Naive thymus-derived CD8-positive, alpha-beta T cell (primary cell): ENCODE measurements around the gene RBMS3. TPM values are rescaled to one million over a fixed set of nuclear protein-coding genes. Genes with fewer than 3 reads are reported as not detected.
A peak's percentile ranks its signal among the peaks of the same experiment; 100 is the strongest.
"Not testable (repeated sequence)": the region's sequence is repeated elsewhere in the genome, so short reads cannot be mapped to it uniquely, and the experiment has no call there.

Experiments used
- ATAC-seq, 2 donors: fragments of 150-1000 bp; cut with Tn5 transposase in 1 of 2; sonication (Bioruptor Pico), chemical (Tn5 transposase) in 1 of 2; 1 replicate in 1 of 2; 2 replicates in 1 of 2; pipeline ENCODE4 v1.10.0; 2021; ENCODE audit warnings: mild to moderate bottlenecking in 2 of 2, moderate library complexity in 2 of 2
- POLR2A ChIA-PET: fragments of 350-600 bp; sonication (Branson Sonifier 250); formaldehyde crosslinking; loops from one replicate; lab custom pipeline; 2021; ENCODE audit warnings: antibody characterized with exemption; lab: Charles Lee
- DNase-seq, 10 donors: peaks; one replicate each; pipeline versions ENCODE4 v3.0.0 to v3.0.0-alpha.2; 2020 to 2022
- H3K27ac Mint-ChIP-seq, 10 donors: one replicate each; pipeline ENCODE4 v1.8.0; 2020 to 2022; ENCODE audit warnings: mild to moderate bottlenecking in 10 of 10, mixed read lengths in 10 of 10, moderate library complexity in 4 of 10, inconsistent platforms in 1 of 10
- H3K27me3 Mint-ChIP-seq, 5 donors: one replicate each; pipeline ENCODE4 v1.8.0; 2021 to 2022; ENCODE audit warnings: mixed read lengths in 5 of 5
- H3K36me3 Mint-ChIP-seq, 3 donors: one replicate each; pipeline ENCODE4 v1.8.0; 2020 to 2022; ENCODE audit warnings: mixed read lengths in 3 of 3, mild to moderate bottlenecking in 2 of 3, inconsistent platforms in 1 of 3
- H3K4me1 Mint-ChIP-seq, 4 donors: one replicate each; pipeline ENCODE4 v1.8.0; 2021 to 2022; ENCODE audit warnings: mixed read lengths in 4 of 4
- H3K4me3 Mint-ChIP-seq, 10 donors: one replicate each; pipeline ENCODE4 v1.8.0; 2020 to 2022; ENCODE audit warnings: mild to moderate bottlenecking in 10 of 10, mixed read lengths in 10 of 10, moderate library complexity in 6 of 10, inconsistent platforms in 1 of 10
- H3K9me3 Mint-ChIP-seq, 9 donors: one replicate each; pipeline ENCODE4 v1.8.0; 2020 to 2022; ENCODE audit warnings: mixed read lengths in 9 of 9, mild to moderate bottlenecking in 3 of 9, inconsistent platforms in 1 of 9, moderate library complexity in 1 of 9
- polyA plus RNA-seq, 3 donors: library from polyadenylated mRNA; unstranded; fragments of 300-500 nt; fragmentation: Illumina TruSeq; gene quantifications; one replicate each; pipeline ENCODE4 v1.2.3, GENCODE V29; 2021
- total RNA-seq, 8 experiments: library from RNA in 2 of 8; stranded (reverse) in 2 of 8; gene quantifications; one replicate each; pipeline ENCODE4 v1.2.3 and lab custom pipeline; 2021 to 2026

The RBMS3 gene
- total and polyA plus RNA-seq, 5 experiments from 2014 or later: not detected

- DNase-seq, H3K27me3 Mint-ChIP-seq, POLR2A ChIA-PET, H3K36me3 Mint-ChIP-seq, H3K4me1 Mint-ChIP-seq, ATAC-seq, H3K4me3 Mint-ChIP-seq, H3K27ac Mint-ChIP-seq: not testable (repeated sequence)
- H3K9me3 Mint-ChIP-seq: peaks cover 0 to 21% (median 7%) of the 10 kb centered on the region in 9 donors
Observed at GRCh38 chr3:29393946-29394345, 113.1 kb downstream of the RBMS3 start.

- no peaks in the 10 kb centered on the region for H3K36me3 Mint-ChIP-seq
- H3K27ac Mint-ChIP-seq: no peak overlapping the region
- H3K9me3 Mint-ChIP-seq: peaks cover 0 to 21% (median 7%) of the 10 kb centered on the region in 9 donors
- H3K27me3 Mint-ChIP-seq: peaks cover 0 to 2% (median 0%) of the 10 kb centered on the region in 5 donors
- ATAC-seq (no peak), DNase-seq (no peak)
- H3K4me3 Mint-ChIP-seq: no peak overlapping the region
- POLR2A ChIA-PET: no interaction called here
- no peaks in the 10 kb centered on the region for H3K4me1 Mint-ChIP-seq
Observed at GRCh38 chr3:29397406-29397805, 116.5 kb downstream of the RBMS3 start.

- POLR2A ChIA-PET: no interaction called here
- H3K27ac Mint-ChIP-seq: no peak overlapping the region
- H3K27me3 Mint-ChIP-seq: peaks cover 0 to 2% (median 0%) of the 10 kb centered on the region in 5 donors
- no peak overlapping the region for H3K4me3 Mint-ChIP-seq
- DNase-seq (no peak), ATAC-seq (no peak)
- H3K4me1 Mint-ChIP-seq: no peaks in the 10 kb centered on the region
- no peaks in the 10 kb centered on the region for H3K36me3 Mint-ChIP-seq
- peaks cover 0 to 16% (median 2%) of the 10 kb centered on the region in 9 donors for H3K9me3 Mint-ChIP-seq
Observed at GRCh38 chr3:29398787-29399186, 117.9 kb downstream of the RBMS3 start.

- POLR2A ChIA-PET: no interaction called here
- Mint-ChIP-seq H3K27me3 (no peaks in the 10 kb centered on the region), H3K36me3 (no peaks in the 10 kb centered on the region), H3K9me3 (no peaks in the 10 kb centered on the region), H3K4me1 (peaks cover 0 to 2% (median 0%) of the 10 kb centered on the region in 4 donors), H3K27ac (no peak overlapping the region), H3K4me3 (no peak overlapping the region)
- DNase-seq (no peak), ATAC-seq (no peak)
Observed at GRCh38 chr3:29406291-29406832, 125.5 kb downstream of the RBMS3 start.

- peaks cover 0 to 2% (median 0%) of the 10 kb centered on the region in 4 donors for H3K4me1 Mint-ChIP-seq
- peaks cover 0 to 4% (median 0%) of the 10 kb centered on the region in 5 donors for H3K27me3 Mint-ChIP-seq
- POLR2A ChIA-PET: no interaction called here
- H3K27ac Mint-ChIP-seq: no peak overlapping the region
- H3K36me3 Mint-ChIP-seq: no peaks in the 10 kb centered on the region
- H3K9me3 Mint-ChIP-seq: no peaks in the 10 kb centered on the region
- ATAC-seq (no peak), DNase-seq (no peak)
- H3K4me3 Mint-ChIP-seq: no peak overlapping the region
Observed at GRCh38 chr3:29408676-29409075, 127.8 kb downstream of the RBMS3 start.

GRCh38 chr3:29409409-29409808, 128.5 kb downstream of the RBMS3 start:
- peaks cover 0 to 4% (median 0%) of the 10 kb centered on the region in 5 donors for H3K27me3 Mint-ChIP-seq
- no peak overlapping the region for H3K4me3 Mint-ChIP-seq
- no peak for DNase-seq
- peaks cover 0 to 2% (median 0%) of the 10 kb centered on the region in 4 donors for H3K4me1 Mint-ChIP-seq
- peak overlapping the region in 1 of 10 donors; percentile 11 for H3K27ac Mint-ChIP-seq
- no peak for ATAC-seq
- POLR2A ChIA-PET: no interaction called here
- no peaks in the 10 kb centered on the region for H3K9me3 Mint-ChIP-seq
- H3K36me3 Mint-ChIP-seq: no peaks in the 10 kb centered on the region

- H3K4me1 Mint-ChIP-seq: peaks cover 0 to 2% (median 0%) of the 10 kb centered on the region in 4 donors
- H3K36me3 Mint-ChIP-seq: no peaks in the 10 kb centered on the region
- ATAC-seq (no peak), DNase-seq (no peak)
- no peak overlapping the region for H3K27ac Mint-ChIP-seq
- H3K4me3 Mint-ChIP-seq: no peak overlapping the region
- POLR2A ChIA-PET: no interaction called here
- no peaks in the 10 kb centered on the region for H3K9me3 Mint-ChIP-seq
- H3K27me3 Mint-ChIP-seq: peaks cover 0 to 4% (median 0%) of the 10 kb centered on the region in 5 donors
Observed at GRCh38 chr3:29410220-29410619, 129.3 kb downstream of the RBMS3 start.

GRCh38 chr3:29410660-29411405, 130.0 kb downstream of the RBMS3 start:
- Mint-ChIP-seq H3K9me3 (no peaks in the 10 kb centered on the region), H3K27ac (no peak overlapping the region), H3K36me3 (no peaks in the 10 kb centered on the region), H3K4me3 (no peak overlapping the region), H3K4me1 (peaks cover 0 to 2% (median 0%) of the 10 kb centered on the region in 4 donors), H3K27me3 (peaks cover 0 to 4% (median 0%) of the 10 kb centered on the region in 5 donors)
- no peak for DNase-seq
- ATAC-seq: no peak
- POLR2A ChIA-PET: no interaction called here

- Mint-ChIP-seq H3K27ac (no peak overlapping the region), H3K9me3 (no peaks in the 10 kb centered on the region), H3K4me1 (peaks cover 0 to 2% (median 0%) of the 10 kb centered on the region in 4 donors), H3K27me3 (peaks cover 0 to 4% (median 0%) of the 10 kb centered on the region in 5 donors), H3K4me3 (no peak overlapping the region), H3K36me3 (no peaks in the 10 kb centered on the region)
- POLR2A ChIA-PET: no interaction called here
- ATAC-seq: no peak
- no peak for DNase-seq
Observed at GRCh38 chr3:29412110-29412509, 131.2 kb downstream of the RBMS3 start.

GRCh38 chr3:29414468-29415224, 133.8 kb downstream of the RBMS3 start:
- H3K27me3 Mint-ChIP-seq: peaks cover 0 to 4% (median 0%) of the 10 kb centered on the region in 5 donors
- H3K9me3 Mint-ChIP-seq: no peaks in the 10 kb centered on the region
- DNase-seq (no peak), ATAC-seq (no peak)
- H3K4me3 Mint-ChIP-seq: no peak overlapping the region
- POLR2A ChIA-PET: no interaction called here
- H3K4me1 Mint-ChIP-seq: peaks cover 0 to 2% (median under 1%) of the 10 kb centered on the region in 4 donors
- H3K27ac Mint-ChIP-seq: no peak overlapping the region
- H3K36me3 Mint-ChIP-seq: no peaks in the 10 kb centered on the region

- DNase-seq: no peak
- Mint-ChIP-seq H3K36me3 (no peaks in the 10 kb centered on the region), H3K4me1 (peaks cover 0 to 1% (median 0%) of the 10 kb centered on the region in 4 donors), H3K4me3 (no peak overlapping the region), H3K9me3 (no peaks in the 10 kb centered on the region), H3K27ac (no peak overlapping the region), H3K27me3 (peaks cover 0 to 4% (median 0%) of the 10 kb centered on the region in 5 donors)
- no peak for ATAC-seq
- POLR2A ChIA-PET: no interaction called here
Observed at GRCh38 chr3:29415482-29416223, 134.8 kb downstream of the RBMS3 start.

- Mint-ChIP-seq H3K36me3 (no peaks in the 10 kb centered on the region), H3K9me3 (no peaks in the 10 kb centered on the region), H3K27me3 (peaks cover 0 to 4% (median 0%) of the 10 kb centered on the region in 5 donors), H3K27ac (no peak overlapping the region), H3K4me1 (peaks cover 0 to 1% (median 0%) of the 10 kb centered on the region in 4 donors), H3K4me3 (no peak overlapping the region)
- DNase-seq (no peak), ATAC-seq (no peak)
- POLR2A ChIA-PET: no interaction called here
Observed at GRCh38 chr3:29416514-29416913, 135.6 kb downstream of the RBMS3 start.
